Stimulated activated naive CD8-positive, alpha-beta T cell treated with anti-CD3 and anti-CD28 coated beads, Interleukin-15, Interleukin-2, amounts not matched to agents 100 ng/mL and 50 ng/mL, for 24 hours (primary cell): ENCODE results near the gene USH1C.

Experiments
- H3K27ac Mint-ChIP-seq: one replicate; pipeline ENCODE4 v1.8.0; 2021; ENCODE audit warnings: mild to moderate bottlenecking, mixed read lengths
- H3K27me3 Mint-ChIP-seq: one replicate; pipeline ENCODE4 v1.8.0; 2021; ENCODE audit warnings: mixed read lengths
- H3K36me3 Mint-ChIP-seq: one replicate; pipeline ENCODE4 v1.8.0; 2021; ENCODE audit warnings: low read depth, mixed read lengths
- H3K4me1 Mint-ChIP-seq: one replicate; pipeline ENCODE4 v1.8.0; 2021; ENCODE audit warnings: low read depth, mixed read lengths
- H3K4me3 Mint-ChIP-seq: one replicate; pipeline ENCODE4 v1.8.0; 2021; ENCODE audit warnings: mild to moderate bottlenecking, mixed read lengths
- H3K9me3 Mint-ChIP-seq: one replicate; pipeline ENCODE4 v1.8.0; 2021; ENCODE audit warnings: mixed read lengths

USH1C gene

DNA sequence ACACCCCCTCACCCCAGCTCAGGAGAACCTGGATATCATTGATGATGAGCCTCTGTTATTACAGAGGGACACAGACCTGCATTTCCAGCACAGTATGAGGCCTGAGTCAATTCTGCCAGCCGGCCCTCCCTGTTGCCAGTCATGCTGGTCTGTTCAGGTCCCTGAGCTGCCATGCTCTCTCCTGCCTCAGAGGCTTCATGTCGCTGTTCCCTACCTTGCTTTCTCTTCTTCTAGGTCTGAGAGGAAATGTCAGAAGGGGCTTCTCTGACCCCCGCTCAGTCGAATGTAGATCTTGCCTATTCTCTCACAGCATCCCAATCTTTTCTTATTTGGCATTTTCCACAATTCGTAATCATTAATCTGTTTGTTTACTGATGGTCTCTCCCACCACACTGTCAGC is 45.7 kb downstream of the USH1C start:
- no peaks in the 10 kb centered on the region for H3K4me1 Mint-ChIP-seq

GRCh38 chr11:17498058-17498457 is 46.2 kb downstream of the USH1C start:
- no peaks in the 10 kb centered on the region for H3K36me3 Mint-ChIP-seq
- H3K9me3 Mint-ChIP-seq: no peaks in the 10 kb centered on the region
- H3K27ac Mint-ChIP-seq: no peak overlapping the region
- H3K4me3 Mint-ChIP-seq: no peak overlapping the region
- H3K4me1 Mint-ChIP-seq: no peaks in the 10 kb centered on the region
- H3K27me3 Mint-ChIP-seq: no peaks in the 10 kb centered on the region

More for the DNA sequence above, 45.7 kb downstream of the USH1C start:
- H3K27ac Mint-ChIP-seq: no peak overlapping the region
- no peaks in the 10 kb centered on the region for H3K9me3 Mint-ChIP-seq
- H3K4me3 Mint-ChIP-seq: no peak overlapping the region
- H3K27me3 Mint-ChIP-seq: no peaks in the 10 kb centered on the region
- no peaks in the 10 kb centered on the region for H3K36me3 Mint-ChIP-seq

DNA sequence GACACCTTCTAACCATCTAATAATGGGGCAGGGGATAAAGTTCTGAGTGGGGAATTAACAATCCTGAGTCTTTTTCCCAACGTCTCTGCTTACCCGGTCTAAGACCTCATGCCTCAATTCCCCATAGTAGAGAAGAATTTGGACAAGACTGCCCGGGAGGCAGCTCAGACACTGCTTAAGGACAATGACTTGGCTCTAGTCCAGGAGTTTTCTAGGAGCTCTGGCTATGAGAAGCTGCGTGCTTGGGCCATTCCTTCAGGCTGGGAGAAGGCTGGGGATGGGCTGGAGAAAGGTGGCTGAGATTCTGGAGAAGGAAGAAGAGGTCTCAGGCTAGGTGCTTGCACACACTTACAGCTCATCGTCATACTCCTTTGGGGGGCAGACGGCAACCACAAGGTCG is 47.8 kb downstream of the USH1C start:
- no peak overlapping the region for H3K4me3 Mint-ChIP-seq
- no peak overlapping the region for H3K27ac Mint-ChIP-seq
- H3K27me3 Mint-ChIP-seq: no peaks in the 10 kb centered on the region
- H3K36me3 Mint-ChIP-seq: no peaks in the 10 kb centered on the region
- H3K9me3 Mint-ChIP-seq: no peaks in the 10 kb centered on the region
- no peaks in the 10 kb centered on the region for H3K4me1 Mint-ChIP-seq

DNA sequence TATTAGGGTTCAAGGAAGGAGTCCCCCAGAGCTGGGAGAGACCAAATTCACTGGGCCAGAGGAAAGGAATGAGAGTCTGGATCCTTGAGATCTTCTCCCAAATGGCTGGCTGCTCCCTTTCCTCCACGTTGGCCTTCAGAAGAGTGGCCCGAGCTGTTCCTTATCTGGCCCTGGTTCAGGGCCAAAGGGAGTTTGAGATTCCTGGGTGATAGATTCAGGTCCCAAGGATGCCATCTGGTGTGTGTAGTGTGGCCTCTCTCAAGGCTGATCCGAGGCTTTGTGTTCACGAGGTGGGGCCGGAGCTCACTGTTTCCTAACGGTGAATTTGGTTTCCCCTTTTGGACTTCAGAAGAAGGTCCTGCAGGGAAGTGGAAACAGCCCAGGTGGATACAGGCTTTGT is 50.2 kb downstream of the USH1C start:
- Mint-ChIP-seq H3K4me3 (no peak overlapping the region), H3K27me3 (peaks cover 7% of the 10 kb centered on the region), H3K9me3 (no peaks in the 10 kb centered on the region)

DNA sequence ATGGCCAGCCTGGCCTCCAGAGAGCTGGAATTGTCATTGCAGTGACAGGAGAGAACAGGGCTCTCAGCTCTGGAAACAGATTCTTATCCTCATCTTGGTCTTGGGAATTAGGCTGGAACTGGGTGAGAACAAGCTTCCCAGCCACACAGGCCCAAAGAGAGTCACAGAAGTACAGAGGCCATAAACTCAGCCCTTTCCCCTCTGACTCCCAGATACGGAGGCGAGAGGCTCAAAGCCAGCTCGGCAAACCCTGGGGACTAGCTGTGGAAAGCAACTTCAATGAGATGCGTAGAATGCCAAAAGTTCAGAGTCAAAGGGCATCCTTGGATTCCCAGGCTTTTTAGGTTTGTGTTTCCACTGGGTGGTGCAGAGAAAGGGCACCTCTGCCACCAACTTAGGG is 53.3 kb downstream of the USH1C start:
- Mint-ChIP-seq H3K4me3 (no peak overlapping the region), H3K36me3 (no peaks in the 10 kb centered on the region)

More for the DNA sequence above, 50.2 kb downstream of the USH1C start:
- Mint-ChIP-seq H3K36me3 (no peaks in the 10 kb centered on the region), H3K4me1 (no peaks in the 10 kb centered on the region), H3K27ac (no peak overlapping the region)

GRCh38 chr11:17490232-17490631 is 54.0 kb downstream of the USH1C start:
- Mint-ChIP-seq H3K9me3 (no peaks in the 10 kb centered on the region), H3K27me3 (peaks cover 12% of the 10 kb centered on the region), H3K4me3 (no peak overlapping the region)

More for the DNA sequence above, 53.3 kb downstream of the USH1C start:
- H3K9me3 Mint-ChIP-seq: no peaks in the 10 kb centered on the region
- H3K4me1 Mint-ChIP-seq: no peaks in the 10 kb centered on the region
- no peak overlapping the region for H3K27ac Mint-ChIP-seq
- H3K27me3 Mint-ChIP-seq: peaks cover 12% of the 10 kb centered on the region

DNA sequence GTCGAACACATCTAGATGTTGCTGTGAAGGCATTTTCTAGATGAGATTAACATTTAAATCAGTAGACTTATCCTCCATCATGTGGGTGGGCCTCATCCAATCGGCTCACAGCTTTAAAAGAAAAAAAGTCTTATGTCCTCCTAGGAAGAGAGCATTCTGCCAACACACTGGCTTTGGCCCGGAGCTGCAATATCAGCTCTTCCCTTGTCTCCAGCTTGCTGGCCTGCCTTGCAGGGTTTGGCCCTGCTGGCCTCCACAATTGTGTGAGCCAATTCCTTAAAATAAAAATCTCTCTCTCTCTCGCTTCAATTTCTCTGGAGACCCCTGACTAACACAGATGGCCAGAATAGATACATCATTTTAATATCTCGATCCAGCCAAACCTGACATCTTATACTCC is 54.5 kb downstream of the USH1C start:
- no peaks in the 10 kb centered on the region for H3K9me3 Mint-ChIP-seq
- H3K4me3 Mint-ChIP-seq: no peak overlapping the region
- no peaks in the 10 kb centered on the region for H3K36me3 Mint-ChIP-seq
- no peak overlapping the region for H3K27ac Mint-ChIP-seq
- peaks cover 12% of the 10 kb centered on the region for H3K27me3 Mint-ChIP-seq
- H3K4me1 Mint-ChIP-seq: no peaks in the 10 kb centered on the region

More at GRCh38 chr11:17490232-17490631, 54.0 kb downstream of the USH1C start:
- Mint-ChIP-seq H3K36me3 (no peaks in the 10 kb centered on the region), H3K4me1 (no peaks in the 10 kb centered on the region), H3K27ac (no peak overlapping the region)

DNA sequence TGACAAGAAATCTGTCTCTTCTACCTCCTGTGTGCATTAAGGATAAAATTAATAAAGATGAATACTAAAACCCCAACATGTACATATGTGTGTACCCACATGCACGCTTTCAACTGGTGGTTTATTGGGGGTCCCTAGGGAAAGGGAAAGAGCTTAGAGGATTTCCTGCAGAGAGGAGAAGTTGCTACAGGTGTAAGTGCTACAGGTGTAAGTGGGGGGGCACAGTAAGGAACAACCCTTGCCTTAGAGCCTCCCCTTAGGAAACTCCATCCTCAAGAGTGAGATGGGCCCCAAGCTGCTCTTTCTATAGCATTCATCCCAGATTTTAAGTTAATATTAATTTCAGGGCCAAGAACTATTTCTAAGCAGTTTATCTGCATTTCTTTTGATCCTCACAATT is 55.7 kb downstream of the USH1C start:
- Mint-ChIP-seq H3K36me3 (no peaks in the 10 kb centered on the region), H3K9me3 (peaks cover 5% of the 10 kb centered on the region), H3K27ac (no peak overlapping the region), H3K4me1 (no peaks in the 10 kb centered on the region), H3K27me3 (peaks cover 17% of the 10 kb centered on the region), H3K4me3 (no peak overlapping the region)

DNA sequence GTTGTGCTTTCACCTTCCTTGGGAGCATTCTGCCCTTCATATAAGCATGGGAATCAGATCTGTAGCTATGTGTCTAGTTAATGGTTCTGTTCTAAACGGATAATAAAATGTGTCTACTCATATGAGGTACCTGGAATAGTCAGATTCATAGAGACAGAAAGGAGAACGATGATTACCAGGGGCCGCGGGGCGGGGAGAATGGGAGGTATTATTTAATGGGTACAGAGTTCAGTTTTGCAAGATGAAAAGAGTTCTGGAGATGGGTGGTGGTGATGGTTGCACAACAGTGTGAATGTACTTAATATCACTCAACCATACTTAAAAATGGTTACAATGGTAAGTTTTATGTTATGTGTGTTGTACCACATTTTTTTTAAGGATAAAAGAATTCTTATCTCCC is 57.6 kb downstream of the USH1C start:
- Mint-ChIP-seq H3K4me1 (no peaks in the 10 kb centered on the region), H3K36me3 (no peaks in the 10 kb centered on the region), H3K4me3 (no peak overlapping the region), H3K27ac (no peak overlapping the region), H3K9me3 (peaks cover 8% of the 10 kb centered on the region), H3K27me3 (peaks cover 18% of the 10 kb centered on the region)

DNA sequence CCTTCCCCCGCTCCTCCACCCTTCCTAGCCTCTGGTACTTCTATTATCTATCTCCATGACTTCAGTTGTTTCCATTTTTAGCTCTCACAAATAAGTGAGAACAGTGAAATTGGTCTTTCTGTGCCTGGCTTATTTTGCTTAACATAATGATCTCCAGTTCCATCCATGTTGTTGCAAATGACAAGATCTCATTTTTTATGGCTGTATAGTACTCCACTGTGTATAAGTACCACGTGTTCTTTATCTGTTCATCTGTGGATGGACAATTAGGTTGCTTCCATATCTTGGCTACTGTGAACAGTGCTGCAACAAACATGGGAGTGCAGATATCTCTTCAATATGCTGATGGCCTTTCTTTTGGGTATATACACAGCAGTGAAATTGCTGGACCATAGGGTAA is 60.7 kb downstream of the USH1C start:
- peaks cover 29% of the 10 kb centered on the region for H3K27me3 Mint-ChIP-seq
- peaks cover 8% of the 10 kb centered on the region for H3K9me3 Mint-ChIP-seq
- no peak overlapping the region for H3K4me3 Mint-ChIP-seq
- H3K36me3 Mint-ChIP-seq: no peaks in the 10 kb centered on the region
- no peak overlapping the region for H3K27ac Mint-ChIP-seq
- H3K4me1 Mint-ChIP-seq: no peaks in the 10 kb centered on the region

GRCh38 chr11:17481905-17482304 is 62.3 kb downstream of the USH1C start:
- Mint-ChIP-seq H3K4me1 (no peaks in the 10 kb centered on the region), H3K4me3 (no peak overlapping the region), H3K27me3 (peaks cover 40% of the 10 kb centered on the region), H3K36me3 (no peaks in the 10 kb centered on the region), H3K9me3 (peaks cover 8% of the 10 kb centered on the region), H3K27ac (no peak overlapping the region)

DNA sequence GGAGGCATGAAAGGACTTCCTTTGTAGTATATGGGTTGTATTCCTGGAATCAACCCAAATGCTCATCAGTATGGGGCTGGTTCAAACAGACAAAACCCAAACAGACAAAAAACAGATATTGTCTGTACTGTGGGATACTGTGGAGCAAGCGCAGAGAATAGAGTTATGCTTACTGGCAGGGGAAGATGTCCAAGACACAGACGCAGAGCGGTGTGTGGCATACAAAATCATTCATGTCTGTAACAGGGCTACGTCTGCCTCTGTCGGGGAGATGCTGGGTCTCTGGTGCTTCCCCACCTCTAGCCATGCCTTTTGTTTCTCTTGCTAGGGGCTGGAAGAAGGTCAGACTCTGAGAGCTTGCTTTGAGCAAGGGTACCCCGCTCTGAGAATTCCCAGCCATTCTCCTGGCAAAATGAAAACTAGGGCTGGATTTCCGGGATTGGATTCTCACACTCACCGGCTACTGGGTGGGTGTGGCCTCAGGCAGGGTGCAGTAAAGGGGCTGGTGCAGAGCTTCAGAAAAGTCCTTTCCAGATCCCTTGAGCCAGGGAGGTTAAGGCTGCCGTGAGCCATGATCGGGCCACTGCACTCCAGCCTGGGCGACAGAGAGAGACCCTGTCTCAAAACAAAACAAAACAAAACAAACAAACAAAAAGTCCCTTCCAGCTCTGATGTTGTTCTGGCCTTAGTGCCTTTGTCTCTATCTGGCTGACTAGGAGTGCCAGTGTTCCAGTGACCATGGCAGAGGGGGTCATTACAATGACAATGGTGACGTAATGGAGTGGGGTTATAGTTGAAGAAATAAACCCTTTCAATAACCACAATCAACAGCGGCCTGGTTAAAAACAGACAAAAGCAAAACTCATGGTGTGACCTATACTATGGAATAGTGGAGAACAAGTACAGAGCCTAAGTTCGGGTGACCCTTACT is 64.7 kb downstream of the USH1C start:
- peaks cover 57% of the 10 kb centered on the region for H3K27me3 Mint-ChIP-seq
- H3K9me3 Mint-ChIP-seq: peaks cover 8% of the 10 kb centered on the region
- H3K36me3 Mint-ChIP-seq: no peaks in the 10 kb centered on the region
- H3K4me1 Mint-ChIP-seq: peaks cover 3% of the 10 kb centered on the region
- no peak overlapping the region for H3K4me3 Mint-ChIP-seq
- H3K27ac Mint-ChIP-seq: no peak overlapping the region

- H3K4me1 Mint-ChIP-seq: peaks cover 3% of the 10 kb centered on the region
These were observed 66.1 kb downstream of the USH1C start for GRCh38 chr11:17478070-17478469.

DNA sequence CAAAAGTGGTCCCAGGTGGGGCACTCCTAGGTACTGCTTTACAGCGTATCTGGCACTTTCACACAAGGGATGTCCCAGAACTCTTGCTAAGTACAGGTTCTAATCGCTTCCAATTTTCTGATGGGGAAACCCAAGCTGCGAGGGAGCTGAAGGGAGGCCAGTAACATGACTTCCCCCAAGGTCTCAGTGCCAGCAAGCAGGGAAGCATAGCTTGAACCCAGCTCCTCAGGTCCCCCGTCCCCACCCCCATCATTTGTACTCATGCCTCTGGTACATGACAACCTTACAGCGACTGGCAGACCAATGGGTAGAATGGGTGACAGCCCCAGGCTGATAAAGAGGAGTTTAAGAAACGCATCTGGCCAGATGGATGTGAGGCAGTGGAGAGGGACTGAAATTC is 66.9 kb downstream of the USH1C start:
- Mint-ChIP-seq H3K27me3 (peaks cover 69% of the 10 kb centered on the region), H3K9me3 (no peaks in the 10 kb centered on the region), H3K4me3 (no peak overlapping the region), H3K36me3 (no peaks in the 10 kb centered on the region), H3K4me1 (peaks cover 3% of the 10 kb centered on the region), H3K27ac (no peak overlapping the region)

More at GRCh38 chr11:17478070-17478469, 66.1 kb downstream of the USH1C start:
- peaks cover 65% of the 10 kb centered on the region for H3K27me3 Mint-ChIP-seq
- no peak overlapping the region for H3K4me3 Mint-ChIP-seq
- H3K9me3 Mint-ChIP-seq: no peaks in the 10 kb centered on the region
- no peaks in the 10 kb centered on the region for H3K36me3 Mint-ChIP-seq
- no peak overlapping the region for H3K27ac Mint-ChIP-seq

DNA sequence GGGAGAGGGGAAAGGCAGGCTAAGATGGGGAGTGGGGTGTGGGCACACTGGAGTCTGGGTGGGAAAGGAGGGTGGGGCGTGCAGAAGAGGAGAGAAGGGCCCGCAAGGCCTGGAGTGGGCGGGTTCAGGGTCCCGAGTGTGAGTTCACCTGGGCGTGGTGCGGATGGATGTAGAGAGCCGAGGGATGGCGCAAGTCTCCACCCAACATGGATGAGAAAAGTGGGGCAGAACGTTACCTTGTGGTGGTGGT is 67.2 kb downstream of the USH1C start:
- no peak overlapping the region for H3K4me3 Mint-ChIP-seq
- peaks cover 3% of the 10 kb centered on the region for H3K4me1 Mint-ChIP-seq
- H3K27ac Mint-ChIP-seq: no peak overlapping the region
- no peaks in the 10 kb centered on the region for H3K36me3 Mint-ChIP-seq
- no peaks in the 10 kb centered on the region for H3K9me3 Mint-ChIP-seq
- peaks cover 69% of the 10 kb centered on the region for H3K27me3 Mint-ChIP-seq
